Endothelial cell of umbilical vein (primary cell): ENCODE data around the gene APC2.

Experiments
- EZH2 ChIP-seq: IDR thresholded peaks from 2 replicates; pipeline ENCODE4 v1.6.1; 2012; ENCODE audit warnings: borderline replicate concordance, low read depth, mild to moderate bottlenecking, moderate library complexity, low read length, inconsistent platforms; ENCODE audit not compliant: severe bottlenecking
- MYC ChIP-seq: IDR thresholded peaks from one replicate; pipeline ENCODE4 v1.6.1; 2011; ENCODE audit warnings: mild to moderate bottlenecking, low read depth, low read length
- POLR2A ChIP-seq: IDR thresholded peaks from 2 replicates; pipeline ENCODE4 v1.6.1; 2012; ENCODE audit warnings: low read depth, mild to moderate bottlenecking, control low read depth, low read length
- POLR2AphosphoS5 ChIP-seq: IDR thresholded peaks from 2 replicates; pipeline ENCODE4 v1.6.1; 2012; ENCODE audit warnings: low read depth, mild to moderate bottlenecking, control low read depth, low read length, moderate library complexity; ENCODE audit not compliant: insufficient read depth
- TF ChIP-seq, protein P1 (sequence below), 2 donors: IDR thresholded peaks; 1 replicate in 1 of 2; 2 replicates in 1 of 2; pipeline ENCODE4 v1.5.1; 2011; ENCODE audit warnings: low read length in 2 of 2, mild to moderate bottlenecking in 2 of 2, moderate library complexity in 2 of 2, control low read depth in 1 of 2, inconsistent platforms in 1 of 2, low read depth in 1 of 2; ENCODE audit not compliant: insufficient read depth in 1 of 2; ENCODE audit errors: extremely low read depth in 1 of 2
- TF ChIP-seq, protein P2 (sequence below): IDR thresholded peaks from 2 replicates; pipeline ENCODE4 v1.6.1; 2011; ENCODE audit not compliant: insufficient read depth, insufficient read length

DNA sequence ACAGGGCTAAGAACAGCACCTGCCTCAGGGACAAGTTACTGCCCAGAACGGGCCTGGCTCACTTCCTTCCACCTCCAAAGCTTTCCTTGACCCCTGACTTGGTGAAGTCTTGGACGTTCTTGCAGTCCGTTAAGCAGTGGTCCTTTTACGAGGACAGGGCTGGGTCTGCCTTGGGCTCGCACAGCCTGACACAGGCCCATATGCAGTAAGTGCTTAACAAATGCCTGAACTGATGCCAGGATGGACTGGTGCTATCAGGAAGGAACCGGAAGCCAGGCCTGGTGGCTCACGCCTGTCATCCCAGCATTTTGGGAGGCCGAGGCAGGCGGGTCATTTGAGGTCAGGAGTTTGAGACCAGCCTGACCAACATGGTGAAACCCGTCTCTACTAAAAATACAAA lies 72.1 kb downstream of the APC2 start:
- TF ChIP-seq, protein P1, sequence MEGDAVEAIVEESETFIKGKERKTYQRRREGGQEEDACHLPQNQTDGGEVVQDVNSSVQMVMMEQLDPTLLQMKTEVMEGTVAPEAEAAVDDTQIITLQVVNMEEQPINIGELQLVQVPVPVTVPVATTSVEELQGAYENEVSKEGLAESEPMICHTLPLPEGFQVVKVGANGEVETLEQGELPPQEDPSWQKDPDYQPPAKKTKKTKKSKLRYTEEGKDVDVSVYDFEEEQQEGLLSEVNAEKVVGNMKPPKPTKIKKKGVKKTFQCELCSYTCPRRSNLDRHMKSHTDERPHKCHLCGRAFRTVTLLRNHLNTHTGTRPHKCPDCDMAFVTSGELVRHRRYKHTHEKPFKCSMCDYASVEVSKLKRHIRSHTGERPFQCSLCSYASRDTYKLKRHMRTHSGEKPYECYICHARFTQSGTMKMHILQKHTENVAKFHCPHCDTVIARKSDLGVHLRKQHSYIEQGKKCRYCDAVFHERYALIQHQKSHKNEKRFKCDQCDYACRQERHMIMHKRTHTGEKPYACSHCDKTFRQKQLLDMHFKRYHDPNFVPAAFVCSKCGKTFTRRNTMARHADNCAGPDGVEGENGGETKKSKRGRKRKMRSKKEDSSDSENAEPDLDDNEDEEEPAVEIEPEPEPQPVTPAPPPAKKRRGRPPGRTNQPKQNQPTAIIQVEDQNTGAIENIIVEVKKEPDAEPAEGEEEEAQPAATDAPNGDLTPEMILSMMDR (IDR thresholded peaks at IDR 0.05; ENCODE audit: extremely low read depth in 1 of 2, insufficient read depth in 1 of 2, low read depth in 1 of 2, low read length in 2 of 2) = no peak
- TF ChIP-seq, protein P2, sequence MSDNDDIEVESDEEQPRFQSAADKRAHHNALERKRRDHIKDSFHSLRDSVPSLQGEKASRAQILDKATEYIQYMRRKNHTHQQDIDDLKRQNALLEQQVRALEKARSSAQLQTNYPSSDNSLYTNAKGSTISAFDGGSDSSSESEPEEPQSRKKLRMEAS = no peak
- TF ChIP-seq POLR2A (no peak), POLR2AphosphoS5 (no peak), EZH2 (no peak), MYC (no peak)
